ENCODE results near the gene LCN6.
"Not testable (repeated sequence)": the region's sequence is repeated elsewhere in the genome, so short reads cannot be mapped to it uniquely, and the experiment has no call there.

Gene LCN6

DNA sequence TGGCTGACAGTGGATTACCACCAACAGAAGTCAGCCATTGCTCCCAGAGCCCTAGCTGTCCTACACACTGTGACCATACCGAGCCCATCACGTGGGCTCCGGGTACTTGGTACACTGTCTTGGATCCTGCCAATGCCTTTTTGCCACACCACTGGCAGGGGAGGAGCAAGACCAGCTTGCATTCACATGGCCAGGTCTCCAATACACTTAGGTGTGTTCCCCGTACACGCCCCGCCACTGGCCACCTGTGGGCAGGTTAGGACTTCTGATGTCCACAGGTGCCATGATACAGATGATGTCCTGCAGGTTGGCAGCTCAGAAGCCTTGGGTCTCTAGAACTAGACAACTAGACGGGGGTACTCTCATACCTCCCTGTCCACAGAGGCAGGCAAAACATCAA, 41.3 kb downstream of the LCN6 start:
- ChIA-PET POLR2A (no interaction called here), CTCF (no interaction called here)
- DNase-seq (ENCODE audit: extremely low spot score): no peak
- TF ChIP-seq FOXA1 (IDR thresholded peaks at IDR 0.05): no peak
- TF ChIP-seq CTBP1 (IDR thresholded peaks at IDR 0.05; ENCODE audit: borderline replicate concordance): no peak
- no peak for TF ChIP-seq ELF4 (IDR thresholded peaks at IDR 0.05)
- TF ChIP-seq TARDBP (IDR thresholded peaks at IDR 0.05): no peak
- TF ChIP-seq LEF1 (IDR thresholded peaks at IDR 0.05; ENCODE audit: borderline replicate concordance): no peak
- TF ChIP-seq BHLHE40 (IDR thresholded peaks at IDR 0.05; ENCODE audit: borderline replicate concordance): no peak
- no peak for TF ChIP-seq FOXK2 (IDR thresholded peaks at IDR 0.05)
- TF ChIP-seq HDGF (IDR thresholded peaks at IDR 0.05; ENCODE audit: borderline replicate concordance): no peak
- TF ChIP-seq ZNF384 (IDR thresholded peaks at IDR 0.05): no peak
- TF ChIP-seq SP1 (IDR thresholded peaks at IDR 0.05): no peak
- TF ChIP-seq L3MBTL2 (conservative IDR thresholded peaks at IDR 0.05): no peak
- TF ChIP-seq NFRKB (IDR thresholded peaks at IDR 0.05): no peak
- no peak for TF ChIP-seq SUZ12 (IDR thresholded peaks at IDR 0.05)
- TF ChIP-seq, protein P1, sequence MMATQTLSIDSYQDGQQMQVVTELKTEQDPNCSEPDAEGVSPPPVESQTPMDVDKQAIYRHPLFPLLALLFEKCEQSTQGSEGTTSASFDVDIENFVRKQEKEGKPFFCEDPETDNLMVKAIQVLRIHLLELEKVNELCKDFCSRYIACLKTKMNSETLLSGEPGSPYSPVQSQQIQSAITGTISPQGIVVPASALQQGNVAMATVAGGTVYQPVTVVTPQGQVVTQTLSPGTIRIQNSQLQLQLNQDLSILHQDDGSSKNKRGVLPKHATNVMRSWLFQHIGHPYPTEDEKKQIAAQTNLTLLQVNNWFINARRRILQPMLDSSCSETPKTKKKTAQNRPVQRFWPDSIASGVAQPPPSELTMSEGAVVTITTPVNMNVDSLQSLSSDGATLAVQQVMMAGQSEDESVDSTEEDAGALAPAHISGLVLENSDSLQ (IDR thresholded peaks at IDR 0.05): no peak

DNA sequence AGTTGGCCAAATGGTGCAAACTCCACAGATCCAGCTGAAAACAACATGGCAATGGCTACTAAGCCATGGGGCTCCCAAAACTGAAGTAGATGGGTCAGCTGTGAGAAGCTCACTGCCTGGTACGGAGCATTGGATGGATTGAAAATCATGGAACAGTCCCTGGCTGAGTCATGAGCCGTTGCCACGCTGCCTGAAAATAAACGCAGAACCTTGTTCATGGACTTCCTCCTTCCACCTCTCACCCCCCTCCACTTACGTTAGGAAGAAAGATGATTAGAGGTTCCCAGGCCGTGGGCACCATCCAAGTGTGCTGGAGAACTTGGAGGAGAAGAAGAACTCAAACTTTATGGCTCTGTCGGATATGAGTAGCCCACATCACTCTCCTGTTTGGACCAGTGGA, 42.8 kb downstream of the LCN6 start:
- TF ChIP-seq, protein P1 (IDR thresholded peaks at IDR 0.05): no peak
- TF ChIP-seq FOXK2 (IDR thresholded peaks at IDR 0.05): no peak
- ChIA-PET CTCF (interaction anchor here (0.7 kb wide), 1 partner anchor 220 kb away, joined by 5 read pairs; no protein-coding TSS in a partner anchor), POLR2A (no interaction called here)
- no peak for DNase-seq (ENCODE audit: extremely low spot score)

DNA sequence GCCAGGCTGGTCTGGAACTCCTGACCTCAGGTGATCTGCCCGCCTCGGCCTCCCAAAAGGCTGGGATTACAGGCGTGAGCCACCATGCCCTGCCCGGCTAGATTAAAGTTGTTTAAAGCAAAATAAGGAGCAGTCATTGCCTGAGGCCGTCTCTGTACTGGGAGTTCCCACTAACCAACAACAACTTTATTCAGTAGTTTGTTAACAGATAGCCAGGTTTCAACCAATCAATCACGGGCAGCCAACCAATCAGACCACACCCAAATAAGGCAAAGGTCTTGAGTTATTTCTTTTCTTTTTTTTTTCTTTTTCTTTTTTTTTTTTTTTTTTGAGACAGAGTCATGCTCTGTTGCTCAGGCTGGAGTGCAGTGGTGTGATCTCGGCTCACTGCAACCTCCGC, 43.6 kb downstream of the LCN6 start:
- POLR2A ChIA-PET; DNase-seq (ENCODE audit: extremely low spot score): not testable (repeated sequence)
- CTCF ChIA-PET: interaction anchor here (0.7 kb wide), 1 partner anchor 219 kb away, joined by 5 read pairs; no protein-coding TSS in a partner anchor

DNA sequence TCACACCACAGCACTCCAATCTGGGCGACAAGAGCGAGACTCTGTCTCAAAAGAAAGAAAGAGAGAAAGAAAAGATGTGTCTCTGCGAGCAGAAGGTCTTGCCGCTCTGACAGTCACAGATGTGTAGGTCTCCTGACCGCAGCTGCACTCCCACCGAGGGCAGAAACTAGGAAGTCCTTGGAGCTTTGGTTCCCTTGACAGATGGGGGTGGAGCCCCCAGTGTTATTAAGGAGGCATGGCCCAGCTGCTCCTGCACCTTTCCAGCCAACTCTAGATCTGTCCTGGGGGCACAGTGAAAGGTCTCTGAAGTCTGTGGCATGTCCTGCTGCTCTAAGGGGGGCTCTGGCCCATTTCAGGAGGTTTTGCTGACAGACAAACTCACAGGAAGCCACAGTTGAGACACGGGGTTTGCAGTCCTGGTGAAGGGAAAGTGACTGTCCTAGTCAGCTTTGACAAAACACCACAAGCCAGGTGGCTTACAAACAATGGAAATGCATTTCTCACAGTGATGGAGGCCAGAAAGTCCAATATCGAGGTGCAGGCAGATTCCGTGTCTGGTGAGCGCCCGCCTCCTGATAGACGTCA, 45.0 kb downstream of the LCN6 start:
- CTCF ChIA-PET: no interaction called here
- POLR2A ChIA-PET: interaction anchor here (0.8 kb wide), 1 partner anchor 13 kb away, joined by 3 read pairs; no protein-coding TSS in a partner anchor
- DNase-seq (ENCODE audit: extremely low spot score): no peak
- TF ChIP-seq ZNF384 (IDR thresholded peaks at IDR 0.05) (no peak), SP1 (IDR thresholded peaks at IDR 0.05) (no peak), NFRKB (IDR thresholded peaks at IDR 0.05) (no peak), HDGF (IDR thresholded peaks at IDR 0.05; ENCODE audit: borderline replicate concordance) (no peak), FOXM1 (IDR thresholded peaks at IDR 0.05; ENCODE audit: borderline replicate concordance) (no peak), BHLHE40 (IDR thresholded peaks at IDR 0.05; ENCODE audit: borderline replicate concordance) (no peak), L3MBTL2 (conservative IDR thresholded peaks at IDR 0.05) (no peak), FOXA1 (IDR thresholded peaks at IDR 0.05) (no peak), LEF1 (IDR thresholded peaks at IDR 0.05; ENCODE audit: borderline replicate concordance) (no peak), CTBP1 (IDR thresholded peaks at IDR 0.05; ENCODE audit: borderline replicate concordance) (no peak), TARDBP (IDR thresholded peaks at IDR 0.05) (no peak), FOXK2 (IDR thresholded peaks at IDR 0.05) (no peak), ARNT (IDR thresholded peaks at IDR 0.05) (no peak), SUZ12 (IDR thresholded peaks at IDR 0.05) (no peak), ELF4 (IDR thresholded peaks at IDR 0.05) (no peak)
- TF ChIP-seq, protein P1 (IDR thresholded peaks at IDR 0.05): no peak

DNA sequence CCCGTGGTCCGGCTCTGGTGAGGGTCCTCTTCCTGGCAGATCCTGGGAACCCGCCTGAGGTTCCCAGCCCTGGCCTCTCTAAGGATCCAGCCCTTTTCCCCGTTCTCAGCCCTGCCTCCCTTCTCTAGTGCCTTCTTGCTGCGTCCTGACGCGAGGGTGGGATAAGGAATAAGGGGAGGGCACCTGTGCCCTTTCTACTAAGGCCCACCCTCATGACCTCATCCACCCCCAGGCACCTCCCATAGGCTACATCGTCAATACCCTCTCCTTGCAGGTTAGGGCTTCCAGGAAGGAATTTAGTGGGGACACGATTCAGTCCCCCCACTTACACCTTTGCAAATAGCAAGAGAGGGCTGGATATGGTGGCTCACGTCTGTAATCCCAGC, 46.7 kb downstream of the LCN6 start:
- DNase-seq (ENCODE audit: extremely low spot score): no peak
- ChIA-PET POLR2A (no interaction called here), CTCF (no interaction called here)
- TF ChIP-seq, protein P1 (IDR thresholded peaks at IDR 0.05): no peak

DNA sequence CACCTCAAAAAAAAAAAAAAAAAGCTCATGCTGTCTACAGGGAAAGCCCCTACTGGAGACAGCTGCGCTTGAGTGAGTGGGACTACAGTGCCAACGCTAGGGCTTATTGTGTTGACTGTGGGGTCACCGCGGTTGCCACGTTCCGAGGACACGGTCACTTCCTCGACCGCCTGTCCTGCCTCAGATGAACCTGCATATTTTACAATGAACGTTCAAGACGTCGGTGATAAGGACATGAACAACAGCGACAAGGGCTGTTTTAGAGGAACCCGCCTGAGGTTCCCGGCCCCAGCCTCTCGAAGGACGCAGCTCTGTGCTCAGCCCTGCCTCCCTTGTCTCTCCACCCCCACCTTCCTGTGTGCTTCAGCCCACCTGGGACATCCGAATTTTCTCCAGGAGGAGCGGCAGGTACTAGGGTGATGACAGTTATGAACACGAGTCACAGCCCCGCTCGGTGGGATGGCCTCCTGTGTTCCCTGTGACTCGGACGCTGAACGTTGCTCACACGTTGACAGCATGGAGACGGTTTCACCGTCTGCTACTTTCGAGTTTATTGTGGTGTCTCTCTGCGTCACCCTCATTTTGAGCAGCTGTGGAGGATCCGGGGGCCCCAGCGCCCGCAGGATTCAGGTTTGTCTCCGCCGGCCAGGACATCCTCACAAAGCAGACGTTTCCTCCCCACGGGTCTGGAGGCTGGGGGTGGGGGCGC, 47.2 kb downstream of the LCN6 start:
- POLR2A ChIA-PET: no interaction called here
- DNase-seq (ENCODE audit: extremely low spot score): no peak
- CTCF ChIA-PET: no interaction called here

More for the DNA sequence above, 47.2 kb downstream of the LCN6 start:
- TF ChIP-seq NFRKB (IDR thresholded peaks at IDR 0.05) (no peak), SP1 (IDR thresholded peaks at IDR 0.05) (no peak), FOXK2 (IDR thresholded peaks at IDR 0.05) (no peak), ELF4 (IDR thresholded peaks at IDR 0.05) (no peak), ARNT (IDR thresholded peaks at IDR 0.05) (no peak), TARDBP (IDR thresholded peaks at IDR 0.05) (no peak), LEF1 (IDR thresholded peaks at IDR 0.05; ENCODE audit: borderline replicate concordance) (no peak), SUZ12 (IDR thresholded peaks at IDR 0.05) (no peak), HDGF (IDR thresholded peaks at IDR 0.05; ENCODE audit: borderline replicate concordance) (no peak), BHLHE40 (IDR thresholded peaks at IDR 0.05; ENCODE audit: borderline replicate concordance) (no peak), CTBP1 (IDR thresholded peaks at IDR 0.05; ENCODE audit: borderline replicate concordance) (no peak), FOXM1 (IDR thresholded peaks at IDR 0.05; ENCODE audit: borderline replicate concordance) (no peak), FOXA1 (IDR thresholded peaks at IDR 0.05) (no peak), ZNF384 (IDR thresholded peaks at IDR 0.05) (no peak)
- TF ChIP-seq, protein P1 (IDR thresholded peaks at IDR 0.05): no peak
